K562 (cell line): ENCODE results near the gene SORT1.

Source experiments
- CTCF ChIP-seq, 3 experiments: IDR thresholded peaks in 2 of 3; conservative IDR thresholded peaks in 1 of 3; 2 replicates each; pipeline ENCODE4 v1.5.1; 2011 to 2012; ENCODE audit warnings: low read length in 3 of 3, mild to moderate bottlenecking in 3 of 3, control low read depth in 2 of 3, improper control_type of control experiment in 1 of 3, inconsistent platforms in 1 of 3, low read depth in 1 of 3, mixed read lengths in 1 of 3, moderate library complexity in 1 of 3; ENCODE audit not compliant: insufficient read depth in 2 of 3
- NR2F6 ChIP-seq: fragments of 450-650 bp; formaldehyde crosslinking; IDR thresholded peaks from 2 replicates; pipeline ENCODE4 v1.4.0; 2020; ENCODE audit warnings: mild to moderate bottlenecking
- SRSF3 ChIP-seq: fragments of 200-400 bp; formaldehyde crosslinking; IDR thresholded peaks from 2 replicates; pipeline ENCODE4 v1.6.1; 2016; ENCODE audit warnings: mild to moderate bottlenecking, low read length, moderate library complexity; ENCODE audit not compliant: insufficient read depth

- TF ChIP-seq CTCF (IDR thresholded peaks at IDR 0.05 in 2 of 3, conservative IDR thresholded peaks at IDR 0.05 in 1 of 3; ENCODE audit: insufficient read depth in 2 of 3, low read depth in 1 of 3, low read length in 3 of 3) (peak; percentile 95 to 99 (median 97)), SRSF3 (no peak), NR2F6 (CRISPR knock-in tag) (no peak)
These were observed 120.1 kb downstream of the SORT1 start for GRCh38 chr1:109277434-109278204.
